ENCODE data around the gene PANX3.
"Not testable (repeated sequence)": the region's sequence is repeated elsewhere in the genome, so short reads cannot be mapped to it uniquely, and the experiment has no call there.

Gene PANX3

GRCh38 chr11:124611064-124611463, at the start of gene PANX3:
Gene PANX3 (plus strand): TSS chr11:124611428. CDS start chr11:124611557, 129 bp downstream.
- DNase-seq (ENCODE audit: low read depth), result no peak

- no peak for DNase-seq (ENCODE audit: low read depth)
These were observed 41.5 kb upstream of the PANX3 start, which contains the start of gene OR8A1 for GRCh38 chr11:124569697-124570096. Gene OR8A1 (plus strand): TSS chr11:124569997. CDS start chr11:124570120, 123 bp downstream.

- DNase-seq (ENCODE audit: low read depth), result no peak
These were observed 41.1 kb upstream of the PANX3 start for GRCh38 chr11:124570160-124570559.

GRCh38 chr11:124577716-124578427, 33.4 kb upstream of the PANX3 start:
- DNase-seq (ENCODE audit: low read depth), result no peak

GRCh38 chr11:124578761-124579160, 32.5 kb upstream of the PANX3 start:
- DNase-seq (ENCODE audit: low read depth), result no peak

- no peak for DNase-seq (ENCODE audit: low read depth)
These were observed 29.4 kb upstream of the PANX3 start for GRCh38 chr11:124581817-124582216.

- no peak for DNase-seq (ENCODE audit: low read depth)
These were observed 28.7 kb upstream of the PANX3 start for GRCh38 chr11:124582565-124582964.

GRCh38 chr11:124583781-124584180, 27.4 kb upstream of the PANX3 start:
- DNase-seq (ENCODE audit: low read depth), result no peak

GRCh38 chr11:124584681-124585372, 26.4 kb upstream of the PANX3 start:
- DNase-seq (ENCODE audit: low read depth), result no peak

- peak; percentile 27 for DNase-seq (ENCODE audit: low read depth)
These were observed 24.9 kb upstream of the PANX3 start for GRCh38 chr11:124586238-124586860.

GRCh38 chr11:124591430-124591829, 19.8 kb upstream of the PANX3 start:
- no peak for DNase-seq (ENCODE audit: low read depth)

GRCh38 chr11:124592627-124593026, 18.6 kb upstream of the PANX3 start:
- no peak for DNase-seq (ENCODE audit: low read depth)

GRCh38 chr11:124595302-124595701, 15.9 kb upstream of the PANX3 start:
- no peak for DNase-seq (ENCODE audit: low read depth)

- no peak for DNase-seq (ENCODE audit: low read depth)
These were observed 13.6 kb upstream of the PANX3 start for GRCh38 chr11:124597626-124598025.

GRCh38 chr11:124600621-124601320, 10.5 kb upstream of the PANX3 start:
- no peak for DNase-seq (ENCODE audit: low read depth)

GRCh38 chr11:124602193-124602592, 9.0 kb upstream of the PANX3 start:
- peak; percentile 20 for DNase-seq (ENCODE audit: low read depth)

- DNase-seq (ENCODE audit: low read depth), result not testable (repeated sequence)
These were observed 8.5 kb upstream of the PANX3 start for GRCh38 chr11:124602723-124603122.

GRCh38 chr11:124605719-124606118, 5.5 kb upstream of the PANX3 start:
- no peak for DNase-seq (ENCODE audit: low read depth)

GRCh38 chr11:124608147-124608546, 3.1 kb upstream of the PANX3 start:
- DNase-seq (ENCODE audit: low read depth), result no peak

- no peak for DNase-seq (ENCODE audit: low read depth)
These were observed 933 bp upstream of the PANX3 start for GRCh38 chr11:124610295-124610694.

- no peak for DNase-seq (ENCODE audit: low read depth)
These were observed 817 bp downstream of the PANX3 start for GRCh38 chr11:124612045-124612444.

GRCh38 chr11:124612567-124613246, 1.5 kb downstream of the PANX3 start:
- DNase-seq (ENCODE audit: low read depth), result no peak

Measured in GM04504 (cell line).